Gastroesophageal sphincter (tissue), 4 donors: ENCODE results near the gene ZSWIM6. TPM values are rescaled to one million over a fixed set of nuclear protein-coding genes. Genes with fewer than 3 reads are reported as not detected.

Experiments
- ATAC-seq: fragments of 150-250 bp; one replicate; pipeline ENCODE4 v1.9.1; 2016; ENCODE audit warnings: mild to moderate bottlenecking, moderate library complexity
- H3K27ac ChIP-seq, 4 donors: fragments of 200-600 bp; sonication (generic) in 3 of 4; 1 replicate in 3 of 4; 2 replicates in 1 of 4; pipeline ENCODE4 v1.5.1; 2016 to 2019
- H3K27me3 ChIP-seq: fragments of 200-600 bp; sonication (generic); one replicate; pipeline ENCODE4 v1.5.1; 2019
- H3K36me3 ChIP-seq, 2 donors: fragments of 200-600 bp; sonication (generic); one replicate each; pipeline ENCODE4 v1.5.1; 2019; ENCODE audit warnings: control low read depth in 1 of 2
- H3K4me1 ChIP-seq, 3 donors: fragments of 200-600 bp; sonication (generic); 1 replicate in 2 of 3; 2 replicates in 1 of 3; pipeline ENCODE4 v1.5.1; 2016 to 2019; ENCODE audit warnings: control low read depth in 2 of 3
- H3K4me3 ChIP-seq, 2 donors: fragments of 200-600 bp; sonication (generic); one replicate each; pipeline ENCODE4 v1.5.1; 2019; ENCODE audit warnings: mild to moderate bottlenecking in 1 of 2, moderate library complexity in 1 of 2
- H3K9me3 ChIP-seq, 3 donors: fragments of 200-600 bp; sonication (generic); one replicate each; pipeline ENCODE4 v1.5.1; 2017 to 2019; ENCODE audit warnings: control low read depth in 2 of 3
- EP300 ChIP-seq: sonication (generic); formaldehyde crosslinking; IDR thresholded peaks from one replicate; pipeline ENCODE4 v1.6.1; 2017; ENCODE audit warnings: antibody characterized with exemption, mild to moderate bottlenecking
- POLR2A ChIP-seq, 2 donors: fragments of 450-650 bp; IDR thresholded peaks; one replicate each; pipeline ENCODE4 v1.6.1; 2017; ENCODE audit warnings: antibody characterized with exemption in 2 of 2, mild to moderate bottlenecking in 2 of 2, moderate library complexity in 1 of 2
- POLR2AphosphoS5 ChIP-seq: sonication (generic); formaldehyde crosslinking; IDR thresholded peaks from one replicate; pipeline ENCODE4 v1.6.1; 2017; ENCODE audit warnings: antibody characterized with exemption
- WGBS, 2 donors: methylation state at CpG; one replicate each; pipeline ENCODE4 v1.1.5; 2018; ENCODE audit warnings: low coverage in 1 of 2; 5-methylcytosine and 5-hydroxymethylcytosine counted together
- total RNA-seq, 4 donors: library from RNA; depleted of rRNA; stranded (reverse); fragments of >200 nt; gene quantifications; one replicate each; pipeline ENCODE4 v1.1.0, GENCODE V29; 2016
- TF ChIP-seq, protein P1 (sequence below), 4 experiments: fragments of 200-600 bp in 2 of 4; fragments of 450-650 bp in 2 of 4; sonication (generic) in 1 of 4; IDR thresholded peaks; one replicate each; pipeline ENCODE4 v1.5.1; 2017 to 2019; ENCODE audit warnings: antibody characterized with exemption in 4 of 4, mild to moderate bottlenecking in 2 of 4, moderate library complexity in 2 of 4

The ZSWIM6 gene
- total RNA-seq, 4 donors from 2014 or later, result 8.9 to 20.9 (median 12.3) TPM

DNA sequence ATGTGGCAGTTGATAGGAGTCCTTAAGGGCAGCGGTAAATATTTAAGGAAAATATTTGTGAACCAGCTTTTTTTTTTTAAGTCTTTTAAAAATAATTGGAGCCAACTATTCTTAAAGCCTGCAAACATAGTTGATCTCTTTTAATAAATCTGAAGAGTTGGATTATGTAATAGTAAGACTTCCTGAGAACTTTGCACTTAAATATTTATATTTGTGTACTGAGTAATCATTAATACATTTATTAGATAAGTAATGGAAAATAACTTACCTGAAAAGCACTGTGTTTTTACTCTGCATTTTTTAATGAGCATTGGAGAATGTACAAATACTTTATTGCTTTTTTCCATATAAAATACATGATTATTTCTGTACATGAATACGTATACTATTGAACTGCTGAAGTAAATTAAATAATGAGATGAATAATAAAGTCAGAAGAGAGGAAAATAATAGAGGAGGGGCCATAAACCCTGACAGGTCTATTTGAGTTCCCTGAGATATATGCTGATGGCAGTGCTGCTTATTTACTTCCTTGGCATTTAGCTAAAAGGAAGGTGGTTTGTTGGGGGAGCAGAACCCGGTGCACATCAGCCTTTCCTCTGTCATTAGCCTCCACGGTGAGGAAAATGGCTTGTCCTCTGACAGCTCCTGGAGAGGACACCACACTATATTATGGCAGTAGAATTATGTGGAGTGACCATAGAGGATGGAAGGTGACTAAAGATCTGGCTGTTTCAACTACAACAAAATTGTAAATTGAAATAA lies 148.0 kb downstream of the ZSWIM6 start:
- ATAC-seq, result no peak
- no peak for TF ChIP-seq POLR2AphosphoS5
- no peak for TF ChIP-seq POLR2A (IDR thresholded peaks at IDR 0.05)
- TF ChIP-seq EP300, result no peak
- TF ChIP-seq, protein P1, sequence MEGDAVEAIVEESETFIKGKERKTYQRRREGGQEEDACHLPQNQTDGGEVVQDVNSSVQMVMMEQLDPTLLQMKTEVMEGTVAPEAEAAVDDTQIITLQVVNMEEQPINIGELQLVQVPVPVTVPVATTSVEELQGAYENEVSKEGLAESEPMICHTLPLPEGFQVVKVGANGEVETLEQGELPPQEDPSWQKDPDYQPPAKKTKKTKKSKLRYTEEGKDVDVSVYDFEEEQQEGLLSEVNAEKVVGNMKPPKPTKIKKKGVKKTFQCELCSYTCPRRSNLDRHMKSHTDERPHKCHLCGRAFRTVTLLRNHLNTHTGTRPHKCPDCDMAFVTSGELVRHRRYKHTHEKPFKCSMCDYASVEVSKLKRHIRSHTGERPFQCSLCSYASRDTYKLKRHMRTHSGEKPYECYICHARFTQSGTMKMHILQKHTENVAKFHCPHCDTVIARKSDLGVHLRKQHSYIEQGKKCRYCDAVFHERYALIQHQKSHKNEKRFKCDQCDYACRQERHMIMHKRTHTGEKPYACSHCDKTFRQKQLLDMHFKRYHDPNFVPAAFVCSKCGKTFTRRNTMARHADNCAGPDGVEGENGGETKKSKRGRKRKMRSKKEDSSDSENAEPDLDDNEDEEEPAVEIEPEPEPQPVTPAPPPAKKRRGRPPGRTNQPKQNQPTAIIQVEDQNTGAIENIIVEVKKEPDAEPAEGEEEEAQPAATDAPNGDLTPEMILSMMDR (IDR thresholded peaks at IDR 0.05), result no peak

DNA sequence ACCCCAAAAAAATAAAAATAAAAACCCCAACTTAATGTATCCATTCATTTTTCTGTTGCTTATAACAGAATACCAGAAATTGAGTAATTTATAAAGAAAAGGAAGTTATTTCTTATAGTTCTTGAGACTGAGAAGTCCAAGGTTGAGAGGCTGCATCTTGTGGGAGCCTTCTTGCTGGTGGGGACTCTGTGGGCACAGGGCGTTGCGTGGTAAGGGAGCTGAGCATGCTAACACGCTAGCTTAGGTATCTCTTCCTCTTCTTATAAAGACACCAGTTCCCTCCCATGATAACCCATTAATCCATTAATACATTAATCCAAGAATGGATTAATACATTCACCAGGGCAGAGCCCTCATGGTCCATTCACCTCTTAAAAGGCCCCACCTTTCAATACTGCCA lies 150.9 kb downstream of the ZSWIM6 start:
- H3K4me1 ChIP-seq, result peaks cover 0 to 11% (median 0%) of the 10 kb centered on the region in 3 donors
- H3K27me3 ChIP-seq, result no peaks in the 10 kb centered on the region
- no peak overlapping the region for H3K4me3 ChIP-seq
- TF ChIP-seq, protein P1 (IDR thresholded peaks at IDR 0.05), result no peak
- TF ChIP-seq EP300, result no peak
- TF ChIP-seq POLR2AphosphoS5, result no peak
- TF ChIP-seq POLR2A (IDR thresholded peaks at IDR 0.05), result no peak
- no peaks in the 10 kb centered on the region for H3K36me3 ChIP-seq
- 72 to 97% methylated on average over 3 of the region's 3 CpGs for WGBS, 2 donors
- H3K9me3 ChIP-seq, result no peaks in the 10 kb centered on the region
- no peak for ATAC-seq
- H3K27ac ChIP-seq, result no peak overlapping the region

More for the DNA sequence above, 148.0 kb downstream of the ZSWIM6 start:
- no peaks in the 10 kb centered on the region for H3K27me3 ChIP-seq
- H3K4me1 ChIP-seq, result peaks cover 0 to 11% (median 0%) of the 10 kb centered on the region in 3 donors
- no peaks in the 10 kb centered on the region for H3K36me3 ChIP-seq
- 75 to 90% methylated on average over 4 of the region's 4 CpGs for WGBS, 2 donors
- no peak overlapping the region for H3K4me3 ChIP-seq
- H3K27ac ChIP-seq, result no peak overlapping the region
- no peaks in the 10 kb centered on the region for H3K9me3 ChIP-seq

DNA sequence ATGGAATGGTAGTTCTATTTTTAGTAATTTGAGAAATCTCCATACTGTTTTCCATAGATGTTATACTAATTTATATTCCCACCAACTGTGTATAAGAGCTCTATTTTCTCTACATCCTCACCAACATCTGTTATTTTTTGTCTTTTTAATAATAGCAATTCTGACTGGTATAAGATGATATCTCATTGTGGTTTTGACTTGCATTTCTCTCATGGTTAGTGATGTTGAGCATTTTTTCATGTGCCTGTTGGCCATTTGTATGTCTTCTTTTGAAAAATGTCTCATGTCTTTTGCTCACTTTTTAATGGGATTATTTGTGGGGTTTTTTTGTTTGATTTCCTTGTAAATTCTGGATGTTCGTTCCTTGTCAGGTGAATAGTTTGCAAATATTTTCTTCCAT lies 154.4 kb downstream of the ZSWIM6 start:
- no peaks in the 10 kb centered on the region for H3K9me3 ChIP-seq
- no peaks in the 10 kb centered on the region for H3K27me3 ChIP-seq
- no peak overlapping the region for H3K4me3 ChIP-seq
- ATAC-seq, result no peak
- H3K27ac ChIP-seq, result no peak overlapping the region
- H3K36me3 ChIP-seq, result no peaks in the 10 kb centered on the region
- peaks cover 0 to 5% (median 0%) of the 10 kb centered on the region in 3 donors for H3K4me1 ChIP-seq
- 91% methylated on average over 1 of the region's 1 CpG; no CpG with 5 or more reads in 1 of the 2 donors for WGBS, 2 donors
- TF ChIP-seq, protein P1 (IDR thresholded peaks at IDR 0.05), result no peak
- TF ChIP-seq POLR2AphosphoS5 (no peak), POLR2A (IDR thresholded peaks at IDR 0.05) (no peak), EP300 (no peak)

GRCh38 chr5:61489574-61489973 lies 157.5 kb downstream of the ZSWIM6 start:
- 73 to 80% methylated on average over 1 of the region's 1 CpG for WGBS, 2 donors
- no peak for TF ChIP-seq POLR2A (IDR thresholded peaks at IDR 0.05)
- TF ChIP-seq, protein P1 (IDR thresholded peaks at IDR 0.05), result no peak
- no peak for TF ChIP-seq EP300
- TF ChIP-seq POLR2AphosphoS5, result no peak

DNA sequence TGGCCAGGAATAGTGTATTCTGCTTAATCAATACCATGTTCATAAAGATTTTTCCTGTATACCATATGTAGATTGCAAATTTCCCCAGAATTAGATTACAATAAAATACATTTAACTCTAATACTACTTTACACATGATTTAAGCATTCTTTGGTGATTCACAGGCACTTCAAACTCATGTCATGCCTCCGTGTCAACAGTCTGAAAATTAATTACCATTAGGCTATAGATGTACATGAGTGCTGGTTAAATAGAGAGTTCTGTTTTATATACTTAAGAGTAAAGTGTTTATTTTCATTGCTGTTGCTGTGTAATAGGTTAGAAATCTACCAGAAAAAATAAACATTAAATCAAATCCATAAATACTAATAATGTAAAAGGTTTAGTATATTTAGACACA lies 159.8 kb downstream of the ZSWIM6 start:
- H3K36me3 ChIP-seq, result peaks cover 0 to 6% of the 10 kb centered on the region in 2 donors
- H3K27me3 ChIP-seq, result no peaks in the 10 kb centered on the region
- no peak overlapping the region for H3K27ac ChIP-seq
- TF ChIP-seq POLR2A (IDR thresholded peaks at IDR 0.05) (no peak), POLR2AphosphoS5 (no peak)
- TF ChIP-seq, protein P1 (IDR thresholded peaks at IDR 0.05), result no peak
- no peaks in the 10 kb centered on the region for H3K9me3 ChIP-seq
- no peak for ATAC-seq
- H3K4me1 ChIP-seq, result peaks cover 0 to 13% (median 0%) of the 10 kb centered on the region in 3 donors
- 67 to 85% methylated on average over 1 of the region's 1 CpG for WGBS, 2 donors
- no peak overlapping the region for H3K4me3 ChIP-seq

More at GRCh38 chr5:61489574-61489973, 157.5 kb downstream of the ZSWIM6 start:
- Histone ChIP-seq H3K27ac (no peak overlapping the region), H3K36me3 (peaks cover 0 to 6% of the 10 kb centered on the region in 2 donors), H3K27me3 (no peaks in the 10 kb centered on the region), H3K4me1 (peaks cover 0 to 5% (median 0%) of the 10 kb centered on the region in 3 donors), H3K4me3 (no peak overlapping the region), H3K9me3 (no peaks in the 10 kb centered on the region)
- no peak for ATAC-seq
